DOHH2 (cell line): ENCODE data around the gene TUBB1.

Experiments
- H3F3A ChIP-seq: fragments of 200-600 bp; sonication (generic), shearing (Covaris generic); 2 replicates; pipeline ENCODE4 v1.6.0; 2016; ENCODE audit warnings: antibody characterized with exemption, mild to moderate bottlenecking; ENCODE audit not compliant: control insufficient read depth, insufficient read depth
- H3K27ac ChIP-seq: fragments of 200-600 bp; sonication (generic); 2 replicates; pipeline ENCODE4 v1.5.1; 2014; ENCODE audit warnings: low read depth, mild to moderate bottlenecking, low read length, moderate library complexity
- H3K27me3 ChIP-seq: fragments of 200-600 bp; sonication (generic); 2 replicates; pipeline ENCODE4 v1.6.1; 2014; ENCODE audit warnings: mild to moderate bottlenecking, low read length, mixed read lengths; ENCODE audit not compliant: control insufficient read depth
- H3K36me3 ChIP-seq: fragments of 200-600 bp; sonication (generic); 2 replicates; pipeline ENCODE4 v1.6.1; 2014; ENCODE audit warnings: mild to moderate bottlenecking, low read length, moderate library complexity, mixed read lengths; ENCODE audit not compliant: control insufficient read depth
- H3K4me1 ChIP-seq: fragments of 200-600 bp; sonication (generic); 2 replicates; pipeline ENCODE4 v1.6.1; 2014; ENCODE audit warnings: mild to moderate bottlenecking, low read length, mixed read lengths; ENCODE audit not compliant: control insufficient read depth
- H3K4me2 ChIP-seq: fragments of 200-600 bp; sonication (generic); 2 replicates; pipeline ENCODE4 v1.6.0; 2014; ENCODE audit warnings: mild to moderate bottlenecking, low read length, moderate library complexity
- H3K4me3 ChIP-seq: fragments of 200-600 bp; sonication (generic); 2 replicates; pipeline ENCODE4 v1.5.1; 2014; ENCODE audit warnings: mild to moderate bottlenecking, low read length, mixed read lengths
- H3K79me2 ChIP-seq: fragments of 200-600 bp; sonication (generic); 2 replicates; pipeline ENCODE4 v1.6.1; 2014; ENCODE audit warnings: mild to moderate bottlenecking, low read length, mixed read lengths; ENCODE audit not compliant: control insufficient read depth
- H3K9me2 ChIP-seq: fragments of 200-600 bp; sonication (generic); replicated peaks from 2 replicates; pipeline ENCODE4 v1.6.1; 2014; ENCODE audit warnings: mild to moderate bottlenecking, low read length, mixed read lengths; ENCODE audit not compliant: control insufficient read depth
- H3K9me3 ChIP-seq: fragments of 200-600 bp; sonication (generic); 2 replicates; pipeline ENCODE4 v1.6.1; 2014; ENCODE audit warnings: antibody characterized with exemption, low read length, mixed read lengths; ENCODE audit not compliant: control insufficient read depth, insufficient read depth
- H4K20me1 ChIP-seq: fragments of 200-600 bp; sonication (generic); 2 replicates; pipeline ENCODE4 v1.6.0; 2014; ENCODE audit warnings: low read depth, mild to moderate bottlenecking, antibody characterized with exemption, low read length, moderate library complexity; ENCODE audit not compliant: control insufficient read depth, insufficient read depth
- EZH2phosphoT487 ChIP-seq: fragments of 200-600 bp; sonication (generic); IDR thresholded peaks from 2 replicates; pipeline ENCODE4 v1.6.1; 2017; ENCODE audit warnings: borderline replicate concordance, mild to moderate bottlenecking, antibody characterized with exemption, low read length, moderate library complexity, mixed read lengths
- TF ChIP-seq, protein P1 (sequence below): fragments of 200-600 bp; sonication (generic); IDR thresholded peaks from one replicate; pipeline ENCODE4 v1.5.1; 2014; ENCODE audit warnings: antibody characterized with exemption, mild to moderate bottlenecking, low read depth, low read length; ENCODE audit not compliant: poor library complexity, severe bottlenecking

The TUBB1 gene

GRCh38 chr20:59068534-59068933 lies 49.3 kb downstream of the TUBB1 start:
- no peaks in the 10 kb centered on the region for H3F3A ChIP-seq
- no peak overlapping the region for H3K27ac ChIP-seq
- no peaks in the 10 kb centered on the region for H3K9me3 ChIP-seq
- no peak overlapping the region for H3K4me2 ChIP-seq
- no peaks in the 10 kb centered on the region for H3K4me1 ChIP-seq
- H3K36me3 ChIP-seq = no peaks in the 10 kb centered on the region
- no peaks in the 10 kb centered on the region for H3K79me2 ChIP-seq
- no peak overlapping the region for H3K4me3 ChIP-seq
- peaks cover 67% of the 10 kb centered on the region for H3K27me3 ChIP-seq
- no peak for TF ChIP-seq EZH2phosphoT487
- TF ChIP-seq, protein P1, sequence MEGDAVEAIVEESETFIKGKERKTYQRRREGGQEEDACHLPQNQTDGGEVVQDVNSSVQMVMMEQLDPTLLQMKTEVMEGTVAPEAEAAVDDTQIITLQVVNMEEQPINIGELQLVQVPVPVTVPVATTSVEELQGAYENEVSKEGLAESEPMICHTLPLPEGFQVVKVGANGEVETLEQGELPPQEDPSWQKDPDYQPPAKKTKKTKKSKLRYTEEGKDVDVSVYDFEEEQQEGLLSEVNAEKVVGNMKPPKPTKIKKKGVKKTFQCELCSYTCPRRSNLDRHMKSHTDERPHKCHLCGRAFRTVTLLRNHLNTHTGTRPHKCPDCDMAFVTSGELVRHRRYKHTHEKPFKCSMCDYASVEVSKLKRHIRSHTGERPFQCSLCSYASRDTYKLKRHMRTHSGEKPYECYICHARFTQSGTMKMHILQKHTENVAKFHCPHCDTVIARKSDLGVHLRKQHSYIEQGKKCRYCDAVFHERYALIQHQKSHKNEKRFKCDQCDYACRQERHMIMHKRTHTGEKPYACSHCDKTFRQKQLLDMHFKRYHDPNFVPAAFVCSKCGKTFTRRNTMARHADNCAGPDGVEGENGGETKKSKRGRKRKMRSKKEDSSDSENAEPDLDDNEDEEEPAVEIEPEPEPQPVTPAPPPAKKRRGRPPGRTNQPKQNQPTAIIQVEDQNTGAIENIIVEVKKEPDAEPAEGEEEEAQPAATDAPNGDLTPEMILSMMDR = no peak
- no peaks in the 10 kb centered on the region for H4K20me1 ChIP-seq
- H3K9me2 ChIP-seq = no peaks in the 10 kb centered on the region

GRCh38 chr20:59069026-59069425 lies 49.8 kb downstream of the TUBB1 start:
- no peaks in the 10 kb centered on the region for H3K9me3 ChIP-seq

GRCh38 chr20:59071216-59071615 lies 52.0 kb downstream of the TUBB1 start:
- Histone ChIP-seq H3K36me3 (no peaks in the 10 kb centered on the region), H3K9me2 (no peaks in the 10 kb centered on the region), H3K4me2 (no peak overlapping the region), H4K20me1 (no peaks in the 10 kb centered on the region), H3F3A (no peaks in the 10 kb centered on the region), H3K9me3 (no peaks in the 10 kb centered on the region), H3K79me2 (no peaks in the 10 kb centered on the region), H3K4me1 (no peaks in the 10 kb centered on the region), H3K4me3 (no peak overlapping the region), H3K27me3 (peaks cover 76% of the 10 kb centered on the region), H3K27ac (no peak overlapping the region)
- TF ChIP-seq EZH2phosphoT487 = no peak
- TF ChIP-seq, protein P1 = no peak

More at GRCh38 chr20:59069026-59069425, 49.8 kb downstream of the TUBB1 start:
- TF ChIP-seq EZH2phosphoT487 = no peak
- TF ChIP-seq, protein P1 = no peak
- H3K9me2 ChIP-seq = no peaks in the 10 kb centered on the region
- no peaks in the 10 kb centered on the region for H3F3A ChIP-seq
- peaks cover 68% of the 10 kb centered on the region for H3K27me3 ChIP-seq
- H3K4me2 ChIP-seq = no peak overlapping the region
- H3K4me3 ChIP-seq = no peak overlapping the region
- H3K79me2 ChIP-seq = no peaks in the 10 kb centered on the region
- no peaks in the 10 kb centered on the region for H3K36me3 ChIP-seq
- no peaks in the 10 kb centered on the region for H3K4me1 ChIP-seq
- H3K27ac ChIP-seq = no peak overlapping the region
- H4K20me1 ChIP-seq = no peaks in the 10 kb centered on the region

- no peaks in the 10 kb centered on the region for H3K36me3 ChIP-seq
- no peaks in the 10 kb centered on the region for H3K9me2 ChIP-seq
- H3K27me3 ChIP-seq = peaks cover 69% of the 10 kb centered on the region
- no peaks in the 10 kb centered on the region for H4K20me1 ChIP-seq
- no peak for TF ChIP-seq EZH2phosphoT487
- TF ChIP-seq, protein P1 = no peak
- no peak overlapping the region for H3K4me2 ChIP-seq
- no peaks in the 10 kb centered on the region for H3F3A ChIP-seq
- H3K4me1 ChIP-seq = peaks cover 11% of the 10 kb centered on the region
- no peak overlapping the region for H3K4me3 ChIP-seq
- no peaks in the 10 kb centered on the region for H3K79me2 ChIP-seq
- H3K27ac ChIP-seq = no peak overlapping the region
- no peaks in the 10 kb centered on the region for H3K9me3 ChIP-seq
Observed at GRCh38 chr20:59073582-59073981, 54.4 kb downstream of the TUBB1 start.
